LNCaP clone FGC (cell line): Measurements from ENCODE around the gene PCGF3.
"Not testable (repeated sequence)": the region's sequence is repeated elsewhere in the genome, so short reads cannot be mapped to it uniquely, and the experiment has no call there.

Experiments used
- DNase-seq: peaks from one replicate; pipeline ENCODE4 v3.0.0-alpha.2; 2011; ENCODE audit warnings: low read depth
- H3K4me3 ChIP-seq: 2 replicates; pipeline ENCODE4 v1.5.1; 2011; ENCODE audit warnings: mild to moderate bottlenecking, low read depth, low read length, control low read depth
- CTCF ChIP-seq: IDR thresholded peaks from 2 replicates; pipeline ENCODE4 v1.5.1; 2012; ENCODE audit warnings: mild to moderate bottlenecking; ENCODE audit not compliant: control insufficient read depth, insufficient read depth; ENCODE audit errors: extremely low read depth

PCGF3 gene

DNA sequence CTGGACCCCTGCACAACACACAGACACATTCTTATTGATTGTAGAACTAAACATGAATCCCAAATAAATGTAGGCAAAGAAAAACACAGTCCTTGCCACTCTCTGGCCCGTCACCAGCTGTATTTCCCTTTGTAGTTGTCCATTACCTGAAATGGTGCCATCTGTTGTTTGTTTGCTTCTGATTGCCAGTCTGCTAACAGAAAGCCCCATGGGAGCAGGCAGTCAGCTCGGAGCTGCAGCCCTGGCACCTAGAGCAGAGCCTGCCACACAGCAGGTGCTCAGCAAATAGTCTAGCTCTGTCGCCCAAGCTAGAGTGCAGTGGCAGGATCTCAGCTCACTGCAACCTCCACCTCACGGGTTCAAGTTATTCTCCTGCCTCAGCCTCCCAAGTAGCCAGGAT lies 91.4 kb downstream of the PCGF3 start:
- DNase-seq = peak; percentile 81
- TF ChIP-seq CTCF = no peak
- H3K4me3 ChIP-seq = no peak overlapping the region

- H3K4me3 ChIP-seq = no peak overlapping the region
- TF ChIP-seq CTCF = no peak
- DNase-seq = no peak
These were observed 95.9 kb downstream of the PCGF3 start for GRCh38 chr4:801436-802124.

- TF ChIP-seq CTCF = no peak
- no peak for DNase-seq
- H3K4me3 ChIP-seq = no peak overlapping the region
These were observed 98.3 kb downstream of the PCGF3 start for GRCh38 chr4:803884-804283.

GRCh38 chr4:804804-805203 lies 99.2 kb downstream of the PCGF3 start:
- no peak for DNase-seq
- no peak for TF ChIP-seq CTCF

DNA sequence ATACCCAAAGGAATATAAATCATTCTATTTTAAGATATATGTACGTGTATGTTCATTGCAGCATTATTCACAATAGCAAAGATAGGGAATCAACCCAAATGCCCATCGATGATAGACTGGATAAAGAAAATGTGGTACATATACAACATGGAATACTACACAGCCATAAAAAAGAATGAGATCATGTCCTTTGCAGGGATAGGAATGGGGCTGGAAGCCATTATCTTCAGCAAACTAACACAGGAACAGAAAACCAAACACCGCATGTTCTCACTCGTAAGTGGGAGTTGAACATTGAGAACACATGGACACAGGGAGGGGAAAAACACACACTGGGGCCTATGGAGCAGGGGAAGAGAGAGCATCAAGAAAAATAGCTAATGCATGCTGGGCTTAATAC lies 101.3 kb downstream of the PCGF3 start:
- H3K4me3 ChIP-seq, DNase-seq: not testable (repeated sequence)

More at GRCh38 chr4:804804-805203, 99.2 kb downstream of the PCGF3 start:
- H3K4me3 ChIP-seq = no peak overlapping the region

- no peak overlapping the region for H3K4me3 ChIP-seq
- no peak for TF ChIP-seq CTCF
- no peak for DNase-seq
These were observed 102.2 kb downstream of the PCGF3 start for GRCh38 chr4:807792-808191.

DNA sequence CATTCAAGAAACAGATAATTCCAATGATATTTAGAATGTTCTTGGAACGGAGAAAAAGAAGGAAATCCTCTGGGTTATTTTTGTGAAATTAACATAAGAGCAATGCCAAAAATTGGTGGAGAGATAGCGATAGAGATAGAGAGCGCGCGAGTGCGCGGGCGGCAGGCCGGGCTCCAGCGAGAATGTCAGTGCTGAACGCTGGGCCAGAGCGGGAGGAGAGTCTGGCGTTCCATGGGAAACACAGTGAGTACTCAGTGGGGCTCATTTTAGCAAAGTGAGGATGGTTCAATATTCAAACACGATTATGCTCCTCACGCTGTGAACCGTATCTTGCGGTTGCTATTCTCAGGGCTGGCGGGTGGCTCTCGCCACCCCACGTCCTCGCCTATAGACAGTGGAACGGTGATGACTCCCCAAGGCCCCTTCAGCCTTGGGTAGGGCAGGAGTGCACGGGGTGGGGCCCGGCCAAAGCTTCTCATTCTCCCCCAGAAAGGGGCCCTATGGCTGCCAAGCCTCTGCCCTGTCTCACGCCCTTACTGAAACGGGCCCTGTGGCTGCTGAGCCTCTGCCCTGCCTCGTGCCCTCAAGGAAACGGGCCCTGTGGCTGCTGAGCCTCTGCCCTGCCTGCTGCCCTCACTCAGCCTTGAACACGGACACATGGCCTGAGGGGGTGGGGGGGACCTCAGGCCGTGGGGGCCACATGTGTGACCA lies 103.4 kb downstream of the PCGF3 start:
- no peak for TF ChIP-seq CTCF
- H3K4me3 ChIP-seq = no peak overlapping the region
- no peak for DNase-seq
